Esophagus squamous epithelium (tissue), 5 donors: ENCODE results near the gene RHOH. TPM values are rescaled to one million over a fixed set of nuclear protein-coding genes. Genes with fewer than 3 reads are reported as not detected.

Source experiments
- DNase-seq: peaks from one replicate; lab custom pipeline; 2025; lab: John Stamatoyannopoulos, UW
- H3K27ac ChIP-seq, 4 donors: fragments of 200-600 bp; sonication (generic); one replicate each; pipeline ENCODE4 v1.5.1; 2016 to 2019; ENCODE audit warnings: mild to moderate bottlenecking in 1 of 4
- H3K27me3 ChIP-seq, 4 donors: fragments of 200-600 bp; sonication (generic); 1 replicate in 3 of 4; 2 replicates in 1 of 4; pipeline versions ENCODE4 v1.5.1 to v1.6.0; 2017 to 2021; ENCODE audit warnings: antibody characterized with exemption in 1 of 4
- H3K36me3 ChIP-seq, 3 donors: fragments of 200-600 bp; sonication (generic); one replicate each; pipeline ENCODE4 v1.5.1; 2016 to 2019
- H3K4me1 ChIP-seq, 3 donors: fragments of 200-600 bp; sonication (generic); one replicate each; pipeline ENCODE4 v1.5.1; 2017 to 2019
- H3K4me3 ChIP-seq, 4 donors: fragments of 200-600 bp; sonication (generic); 1 replicate in 3 of 4; 2 replicates in 1 of 4; pipeline ENCODE4 v1.5.1; 2016 to 2019; ENCODE audit warnings: mild to moderate bottlenecking in 2 of 4, moderate library complexity in 1 of 4
- H3K9me3 ChIP-seq, 3 donors: fragments of 200-600 bp; sonication (generic); one replicate each; pipeline ENCODE4 v1.5.1; 2016 to 2019
- POLR2A ChIP-seq, 4 donors: fragments of 450-650 bp; IDR thresholded peaks; one replicate each; pipeline ENCODE4 v1.6.1; 2017; ENCODE audit warnings: antibody characterized with exemption in 4 of 4, mild to moderate bottlenecking in 4 of 4, moderate library complexity in 3 of 4
- WGBS, 2 donors: methylation state at CpG; one replicate each; pipeline ENCODE4 v1.1.5; 2018; 5-methylcytosine and 5-hydroxymethylcytosine counted together
- intact Hi-C: fragments of 100-400 bp; cut with DNase I; formaldehyde crosslinking; loops from one replicate; pipeline ENCODE4 v1.15.0; 2022
- total RNA-seq, 4 donors: library from RNA; depleted of rRNA; stranded (reverse); fragments of >200 nt; gene quantifications; one replicate each; pipeline ENCODE4 v1.1.0, GENCODE V29; 2016
- TF ChIP-seq, protein P1 (sequence below), 6 experiments: fragments of 450-650 bp in 4 of 6; fragments of 200-600 bp in 2 of 6; sonication (generic) in 2 of 6; IDR thresholded peaks; one replicate each; pipeline ENCODE4 v1.5.1; 2016 to 2019; ENCODE audit warnings: antibody characterized with exemption in 6 of 6, mild to moderate bottlenecking in 4 of 6, moderate library complexity in 4 of 6
- donor health status: DM: yes; HTN: yes; CAD: no.

RHOH gene
- total RNA-seq, 4 donors from 2014 or later, result 0.79 to 5.0 (median 2.2) TPM

DNA sequence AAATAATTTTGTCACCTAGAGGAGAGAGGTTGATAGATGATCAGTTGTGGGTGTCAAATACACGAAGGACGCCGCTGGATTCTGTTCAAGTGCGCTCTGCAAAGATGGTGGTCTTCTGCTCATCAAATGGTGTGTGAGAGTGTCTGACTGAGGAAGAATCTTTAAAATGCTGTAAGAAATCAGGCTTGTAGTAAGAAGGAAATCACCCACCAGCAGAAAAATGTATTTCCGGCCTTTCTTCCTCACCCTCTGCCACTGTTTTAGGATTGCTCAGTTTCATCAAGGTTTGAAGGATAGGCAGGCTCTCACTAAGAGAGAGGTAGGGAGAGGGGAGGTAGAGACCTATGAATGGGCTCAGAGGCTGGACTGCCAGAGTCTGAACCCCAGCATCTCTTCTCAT is 28.7 kb downstream of the RHOH start:
- intact Hi-C loops, result no loop called here

GRCh38 chr4:40227284-40227683 is 30.5 kb downstream of the RHOH start:
- Histone ChIP-seq H3K4me1 (no peaks in the 10 kb centered on the region), H3K9me3 (no peaks in the 10 kb centered on the region), H3K36me3 (no peaks in the 10 kb centered on the region), H3K27me3 (no peaks in the 10 kb centered on the region), H3K4me3 (no peak overlapping the region), H3K27ac (no peak overlapping the region)
- 36 to 59% methylated on average over 2 of the region's 2 CpGs for WGBS, 2 donors
- DNase-seq, result no peak
- intact Hi-C loops, result no loop called here
- no peak for TF ChIP-seq POLR2A (IDR thresholded peaks at IDR 0.05)
- TF ChIP-seq, protein P1, sequence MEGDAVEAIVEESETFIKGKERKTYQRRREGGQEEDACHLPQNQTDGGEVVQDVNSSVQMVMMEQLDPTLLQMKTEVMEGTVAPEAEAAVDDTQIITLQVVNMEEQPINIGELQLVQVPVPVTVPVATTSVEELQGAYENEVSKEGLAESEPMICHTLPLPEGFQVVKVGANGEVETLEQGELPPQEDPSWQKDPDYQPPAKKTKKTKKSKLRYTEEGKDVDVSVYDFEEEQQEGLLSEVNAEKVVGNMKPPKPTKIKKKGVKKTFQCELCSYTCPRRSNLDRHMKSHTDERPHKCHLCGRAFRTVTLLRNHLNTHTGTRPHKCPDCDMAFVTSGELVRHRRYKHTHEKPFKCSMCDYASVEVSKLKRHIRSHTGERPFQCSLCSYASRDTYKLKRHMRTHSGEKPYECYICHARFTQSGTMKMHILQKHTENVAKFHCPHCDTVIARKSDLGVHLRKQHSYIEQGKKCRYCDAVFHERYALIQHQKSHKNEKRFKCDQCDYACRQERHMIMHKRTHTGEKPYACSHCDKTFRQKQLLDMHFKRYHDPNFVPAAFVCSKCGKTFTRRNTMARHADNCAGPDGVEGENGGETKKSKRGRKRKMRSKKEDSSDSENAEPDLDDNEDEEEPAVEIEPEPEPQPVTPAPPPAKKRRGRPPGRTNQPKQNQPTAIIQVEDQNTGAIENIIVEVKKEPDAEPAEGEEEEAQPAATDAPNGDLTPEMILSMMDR (IDR thresholded peaks at IDR 0.05), result no peak

More for the DNA sequence above, 28.7 kb downstream of the RHOH start:
- no peaks in the 10 kb centered on the region for H3K4me1 ChIP-seq
- no peaks in the 10 kb centered on the region for H3K9me3 ChIP-seq
- TF ChIP-seq, protein P1 (IDR thresholded peaks at IDR 0.05), result no peak
- 82 to 84% methylated on average over 5 of the region's 5 CpGs for WGBS, 2 donors
- no peaks in the 10 kb centered on the region for H3K27me3 ChIP-seq
- no peaks in the 10 kb centered on the region for H3K36me3 ChIP-seq
- no peak for DNase-seq
- H3K27ac ChIP-seq, result no peak overlapping the region
- H3K4me3 ChIP-seq, result no peak overlapping the region

- Histone ChIP-seq H3K27ac (peak overlapping the region in 1 of 4 donors; percentile 2), H3K9me3 (no peaks in the 10 kb centered on the region), H3K4me3 (no peak overlapping the region), H3K27me3 (no peaks in the 10 kb centered on the region), H3K36me3 (no peaks in the 10 kb centered on the region), H3K4me1 (no peaks in the 10 kb centered on the region)
- WGBS, 2 donors, result 80 to 81% methylated on average over 10 of the region's 10 CpGs
- TF ChIP-seq POLR2A (IDR thresholded peaks at IDR 0.05), result no peak
- TF ChIP-seq, protein P1 (IDR thresholded peaks at IDR 0.05), result peak in 3 of 6 experiments; percentile 20 to 51 (median 22)
- intact Hi-C loops, result no loop called here
- no peak for DNase-seq
Measured at GRCh38 chr4:40228497-40229365, 31.9 kb downstream of the RHOH start.

GRCh38 chr4:40231316-40231863 is 34.6 kb downstream of the RHOH start:
- 76 to 82% methylated on average over 8 of the region's 8 CpGs for WGBS, 2 donors
- intact Hi-C loops, result no loop called here
- Histone ChIP-seq H3K27me3 (no peaks in the 10 kb centered on the region), H3K27ac (no peak overlapping the region), H3K9me3 (no peaks in the 10 kb centered on the region), H3K36me3 (no peaks in the 10 kb centered on the region), H3K4me3 (no peak overlapping the region), H3K4me1 (no peaks in the 10 kb centered on the region)
- TF ChIP-seq, protein P1 (IDR thresholded peaks at IDR 0.05), result no peak
- no peak for TF ChIP-seq POLR2A (IDR thresholded peaks at IDR 0.05)
- DNase-seq, result no peak

DNA sequence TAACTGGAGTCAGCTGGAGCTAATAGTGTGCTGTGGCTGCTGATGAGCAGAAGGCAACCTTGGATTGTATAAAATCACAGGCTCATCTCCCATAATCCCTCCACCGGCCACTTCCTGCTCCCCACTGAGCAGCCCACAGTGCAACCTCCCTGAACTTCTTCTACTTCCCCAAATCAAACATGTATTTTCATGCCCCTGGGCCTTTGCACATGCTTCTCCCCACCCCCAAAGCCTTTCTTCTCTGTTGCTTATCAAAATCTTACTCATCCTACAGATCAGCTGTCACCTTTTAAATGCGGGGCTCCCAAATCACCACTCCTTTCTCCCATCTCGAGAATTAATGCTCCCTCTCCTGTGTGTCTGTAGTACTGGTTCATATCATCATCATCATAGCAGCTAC is 35.8 kb downstream of the RHOH start:
- H3K27ac ChIP-seq, result no peak overlapping the region
- no peak for DNase-seq
- no peaks in the 10 kb centered on the region for H3K9me3 ChIP-seq
- TF ChIP-seq, protein P1 (IDR thresholded peaks at IDR 0.05), result no peak
- no peak for TF ChIP-seq POLR2A (IDR thresholded peaks at IDR 0.05)
- H3K27me3 ChIP-seq, result no peaks in the 10 kb centered on the region
- H3K4me1 ChIP-seq, result no peaks in the 10 kb centered on the region
- 39% methylated on average over 3 of the region's 3 CpGs for WGBS, 2 donors
- no peaks in the 10 kb centered on the region for H3K36me3 ChIP-seq
- intact Hi-C loops, result no loop called here
- H3K4me3 ChIP-seq, result no peak overlapping the region
